Fibroblast of lung (primary cell): ENCODE measurements around the gene PON1. TPM values are rescaled to one million over a fixed set of nuclear protein-coding genes. Genes with fewer than 3 reads are reported as not detected.

Experiments
- DNase-seq, 2 donors: peaks; one replicate each; pipeline versions ENCODE4 v3.0.0 to v3.0.0-alpha.2; 2010; ENCODE audit warnings: low read depth in 2 of 2
- H2AFZ ChIP-seq: 2 replicates; pipeline ENCODE4 v1.5.1; 2012; ENCODE audit warnings: low read length, control low read depth, inconsistent platforms
- H3K27ac ChIP-seq: 2 replicates; pipeline ENCODE4 v1.5.1; 2011; ENCODE audit warnings: low read length, control low read depth; ENCODE audit not compliant: insufficient read depth
- H3K27me3 ChIP-seq: 2 replicates; pipeline ENCODE4 v1.5.1; 2011; ENCODE audit warnings: mild to moderate bottlenecking, low read length; ENCODE audit not compliant: control insufficient read depth, insufficient read depth
- H3K36me3 ChIP-seq: 2 replicates; pipeline ENCODE4 v1.5.1; 2011; ENCODE audit warnings: low read length; ENCODE audit not compliant: control insufficient read depth, insufficient read depth
- H3K4me1 ChIP-seq: 2 replicates; pipeline ENCODE4 v1.5.1; 2011; ENCODE audit warnings: low read length; ENCODE audit not compliant: control insufficient read depth, insufficient read depth; ENCODE audit errors: extremely low read depth
- H3K4me2 ChIP-seq: 2 replicates; pipeline ENCODE4 v1.5.1; 2011; ENCODE audit warnings: low read length, control low read depth; ENCODE audit not compliant: insufficient read depth; ENCODE audit errors: extremely low read depth
- H3K4me3 ChIP-seq, 4 experiments: fragments of 200-600 bp in 1 of 4; sonication (generic) in 1 of 4; replicated peaks in 1 of 4; 2 replicates each; pipeline ENCODE4 v1.5.1; 2011 to 2016; ENCODE audit warnings: low read length in 4 of 4, low read depth in 3 of 4, mild to moderate bottlenecking in 3 of 4, control low read depth in 2 of 4, inconsistent platforms in 1 of 4, mixed read lengths in 1 of 4; ENCODE audit not compliant: insufficient read depth in 1 of 4; ENCODE audit errors: control extremely low read depth in 1 of 4
- H3K79me2 ChIP-seq: 2 replicates; pipeline ENCODE4 v1.5.1; 2012; ENCODE audit warnings: mild to moderate bottlenecking, low read length, inconsistent platforms; ENCODE audit not compliant: control insufficient read depth, insufficient read depth
- H3K9ac ChIP-seq: 2 replicates; pipeline ENCODE4 v1.5.1; 2011; ENCODE audit warnings: mild to moderate bottlenecking, low read length, control low read depth; ENCODE audit not compliant: insufficient read depth
- H3K9me3 ChIP-seq: 2 replicates; pipeline ENCODE4 v1.5.1; 2012; ENCODE audit warnings: low read depth, low read length; ENCODE audit not compliant: control insufficient read depth, insufficient read depth
- H4K20me1 ChIP-seq: 2 replicates; pipeline ENCODE4 v1.5.1; 2011; ENCODE audit warnings: low read length; ENCODE audit not compliant: control insufficient read depth, insufficient read depth; ENCODE audit errors: extremely low read depth
- EZH2 ChIP-seq: IDR thresholded peaks from 2 replicates; pipeline ENCODE4 v1.5.1; 2012; ENCODE audit warnings: low read length, control low read depth, mild to moderate bottlenecking; ENCODE audit errors: missing control alignments
- polyA plus RNA-seq, 2 donors: library from polyadenylated mRNA; depleted of rRNA in 1 of 2; stranded (reverse) in 1 of 2; unstranded in 1 of 2; fragments of >200 nt; gene quantifications; 2 replicates each; pipeline ENCODE4 v1.2.1, GENCODE V29; 2011 to 2012; ENCODE audit warnings: missing spikeins in 1 of 2
- total RNA-seq: library from RNA; depleted of rRNA; stranded (reverse); fragments of >200 nt; gene quantifications from 2 replicates; pipeline ENCODE4 v1.2.1, GENCODE V29; 2014
- TF ChIP-seq, protein P1 (sequence below), 2 donors: IDR thresholded peaks in 1 of 2; conservative IDR thresholded peaks in 1 of 2; 1 replicate in 1 of 2; 2 replicates in 1 of 2; pipeline ENCODE4 v1.5.1; 2011 to 2012; ENCODE audit warnings: low read length in 2 of 2, control low read depth in 1 of 2, inconsistent platforms in 1 of 2, low read depth in 1 of 2, mild to moderate bottlenecking in 1 of 2

PON1 gene
- total and polyA plus RNA-seq, 2 donors (not counting 1 experiment from before 2014, with no cell fraction given): not detected

DNA sequence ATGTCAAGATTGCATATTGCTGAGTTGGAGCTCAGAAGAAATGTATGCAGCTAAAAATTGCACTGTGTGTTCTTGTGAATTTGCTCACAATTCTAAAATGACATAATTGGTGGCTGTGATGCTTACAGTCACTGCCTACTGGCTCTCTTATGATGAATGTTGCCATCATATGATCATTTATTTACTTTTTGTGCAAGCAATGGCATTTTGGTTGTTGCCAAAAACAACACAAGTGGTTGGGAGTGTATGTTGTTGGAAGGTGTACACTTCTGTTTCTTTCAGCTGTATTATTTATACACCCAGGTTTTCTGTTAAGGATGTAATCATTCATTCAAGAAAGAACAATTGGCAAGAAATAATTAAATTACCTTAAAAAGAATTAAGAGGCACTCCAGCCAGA is 28.9 kb downstream of the PON1 start:
- Histone ChIP-seq H3K27ac (no peak overlapping the region), H3K79me2 (no peaks in the 10 kb centered on the region), H3K9me3 (no peaks in the 10 kb centered on the region), H4K20me1 (no peaks in the 10 kb centered on the region), H3K4me2 (no peak overlapping the region), H3K36me3 (no peaks in the 10 kb centered on the region), H2AFZ (no peak overlapping the region), H3K4me1 (no peaks in the 10 kb centered on the region), H3K4me3 (no peak overlapping the region), H3K9ac (no peak overlapping the region), H3K27me3 (no peaks in the 10 kb centered on the region)
- TF ChIP-seq, protein P1, sequence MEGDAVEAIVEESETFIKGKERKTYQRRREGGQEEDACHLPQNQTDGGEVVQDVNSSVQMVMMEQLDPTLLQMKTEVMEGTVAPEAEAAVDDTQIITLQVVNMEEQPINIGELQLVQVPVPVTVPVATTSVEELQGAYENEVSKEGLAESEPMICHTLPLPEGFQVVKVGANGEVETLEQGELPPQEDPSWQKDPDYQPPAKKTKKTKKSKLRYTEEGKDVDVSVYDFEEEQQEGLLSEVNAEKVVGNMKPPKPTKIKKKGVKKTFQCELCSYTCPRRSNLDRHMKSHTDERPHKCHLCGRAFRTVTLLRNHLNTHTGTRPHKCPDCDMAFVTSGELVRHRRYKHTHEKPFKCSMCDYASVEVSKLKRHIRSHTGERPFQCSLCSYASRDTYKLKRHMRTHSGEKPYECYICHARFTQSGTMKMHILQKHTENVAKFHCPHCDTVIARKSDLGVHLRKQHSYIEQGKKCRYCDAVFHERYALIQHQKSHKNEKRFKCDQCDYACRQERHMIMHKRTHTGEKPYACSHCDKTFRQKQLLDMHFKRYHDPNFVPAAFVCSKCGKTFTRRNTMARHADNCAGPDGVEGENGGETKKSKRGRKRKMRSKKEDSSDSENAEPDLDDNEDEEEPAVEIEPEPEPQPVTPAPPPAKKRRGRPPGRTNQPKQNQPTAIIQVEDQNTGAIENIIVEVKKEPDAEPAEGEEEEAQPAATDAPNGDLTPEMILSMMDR (conservative IDR thresholded peaks at IDR 0.05 in 1 of 2, IDR thresholded peaks at IDR 0.05 in 1 of 2; ENCODE audit: low read depth in 1 of 2, low read length in 2 of 2): no peak
- TF ChIP-seq EZH2: no peak
- DNase-seq: no peak

DNA sequence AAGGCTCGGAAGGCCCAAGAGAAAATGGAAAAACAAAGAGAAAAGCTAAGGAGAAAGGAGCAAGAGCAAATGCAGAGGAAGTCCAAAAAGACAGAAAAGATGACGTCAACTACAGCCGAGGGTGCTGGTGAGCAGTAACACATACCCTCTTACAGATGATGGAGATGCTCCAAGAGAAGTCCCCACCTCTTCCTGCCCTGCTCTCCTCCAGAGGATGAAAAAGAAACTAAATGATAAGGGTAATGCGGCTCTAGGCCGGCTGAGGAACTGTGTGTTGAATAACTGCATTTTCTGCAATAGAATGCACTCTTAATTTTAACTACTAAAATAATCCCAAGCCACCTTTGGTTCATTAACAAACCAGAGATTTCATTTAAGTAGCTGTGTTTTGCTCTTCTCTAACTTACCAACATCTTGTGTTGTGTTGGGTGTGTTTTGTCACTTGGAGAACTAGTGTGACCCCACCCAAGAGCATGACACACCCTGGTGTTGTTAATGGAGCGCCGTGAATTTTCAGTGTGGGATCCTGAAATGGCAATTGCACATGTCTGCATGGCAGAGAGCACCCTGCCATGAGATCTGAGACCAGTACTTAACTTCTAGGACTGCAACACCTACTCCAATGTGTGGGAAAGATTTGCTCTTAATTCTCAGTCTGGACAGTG is 34.0 kb downstream of the PON1 start:
- Histone ChIP-seq H3K27ac (no peak overlapping the region), H3K4me2 (no peak overlapping the region), H3K4me1 (no peaks in the 10 kb centered on the region), H2AFZ (no peak overlapping the region), H3K36me3 (no peaks in the 10 kb centered on the region), H3K9ac (no peak overlapping the region), H3K4me3 (no peak overlapping the region), H3K9me3 (no peaks in the 10 kb centered on the region), H3K79me2 (no peaks in the 10 kb centered on the region), H3K27me3 (no peaks in the 10 kb centered on the region), H4K20me1 (no peaks in the 10 kb centered on the region)
- DNase-seq: no peak
- TF ChIP-seq, protein P1 (conservative IDR thresholded peaks at IDR 0.05 in 1 of 2, IDR thresholded peaks at IDR 0.05 in 1 of 2; ENCODE audit: low read depth in 1 of 2, low read length in 2 of 2): no peak
- TF ChIP-seq EZH2: no peak

DNA sequence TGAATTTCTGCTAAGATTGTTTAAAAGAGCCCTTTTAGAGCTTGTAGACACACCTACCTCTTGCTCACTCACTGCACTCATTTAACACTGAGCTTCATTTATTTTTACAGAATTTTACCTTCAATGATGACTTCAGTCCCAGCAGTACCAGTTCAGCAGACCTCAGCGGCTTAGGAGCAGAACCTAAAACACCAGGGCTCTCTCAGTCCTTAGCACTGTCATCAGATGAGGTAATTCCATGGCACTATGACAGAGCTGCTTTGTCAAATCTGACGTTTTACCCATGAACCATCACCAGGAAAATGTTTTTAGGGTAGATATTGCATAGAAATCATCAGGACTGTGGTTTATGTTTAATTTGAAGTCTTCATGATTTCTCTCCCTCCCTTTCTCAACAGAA is 38.2 kb downstream of the PON1 start:
- no peak for TF ChIP-seq EZH2
- TF ChIP-seq, protein P1 (conservative IDR thresholded peaks at IDR 0.05 in 1 of 2, IDR thresholded peaks at IDR 0.05 in 1 of 2; ENCODE audit: low read depth in 1 of 2, low read length in 2 of 2): no peak

More for the DNA sequence above, 38.2 kb downstream of the PON1 start:
- Histone ChIP-seq H3K27ac (no peak overlapping the region), H4K20me1 (no peaks in the 10 kb centered on the region), H3K36me3 (no peaks in the 10 kb centered on the region), H3K79me2 (no peaks in the 10 kb centered on the region), H3K27me3 (no peaks in the 10 kb centered on the region), H3K9ac (no peak overlapping the region), H3K9me3 (no peaks in the 10 kb centered on the region), H2AFZ (no peak overlapping the region), H3K4me3 (no peak overlapping the region), H3K4me2 (no peak overlapping the region), H3K4me1 (no peaks in the 10 kb centered on the region)
- DNase-seq: no peak
